Prostate gland (tissue), 2 donors: ENCODE measurements around the gene AAMDC.

Experiments used
- POLR2A ChIP-seq: fragments of 450-650 bp; IDR thresholded peaks from one replicate; pipeline ENCODE4 v1.6.1; 2016; ENCODE audit warnings: antibody characterized with exemption, mild to moderate bottlenecking
- TF ChIP-seq, protein P1 (sequence below), 4 experiments: fragments of 200-600 bp in 2 of 4; fragments of 450-650 bp in 2 of 4; sonication (generic) in 2 of 4; IDR thresholded peaks; 1 replicate in 3 of 4; 2 replicates in 1 of 4; pipeline ENCODE4 v1.5.1; 2016 to 2019; ENCODE audit warnings: antibody characterized with exemption in 4 of 4, mild to moderate bottlenecking in 2 of 4, moderate library complexity in 2 of 4

DNA sequence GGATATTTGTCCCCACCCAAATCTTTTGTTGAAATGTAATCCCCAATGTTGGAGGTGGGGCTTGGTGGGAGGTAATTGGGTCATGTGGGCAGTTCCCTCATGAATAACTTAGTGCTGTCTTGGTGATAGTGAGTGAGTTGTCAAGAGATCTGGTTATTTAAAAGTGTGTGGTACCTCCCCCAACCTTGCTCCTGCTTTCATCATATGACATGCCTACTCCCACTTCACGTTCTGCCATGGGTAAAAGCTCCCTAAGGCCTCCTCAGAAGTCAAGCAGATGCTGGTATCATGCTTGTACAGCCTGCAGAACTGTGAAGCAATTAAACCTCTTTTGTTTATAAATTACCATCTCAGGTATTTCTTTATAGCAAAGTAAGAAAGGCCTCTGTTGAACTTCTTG lies 30.6 kb downstream of the AAMDC start:
- TF ChIP-seq, protein P1, sequence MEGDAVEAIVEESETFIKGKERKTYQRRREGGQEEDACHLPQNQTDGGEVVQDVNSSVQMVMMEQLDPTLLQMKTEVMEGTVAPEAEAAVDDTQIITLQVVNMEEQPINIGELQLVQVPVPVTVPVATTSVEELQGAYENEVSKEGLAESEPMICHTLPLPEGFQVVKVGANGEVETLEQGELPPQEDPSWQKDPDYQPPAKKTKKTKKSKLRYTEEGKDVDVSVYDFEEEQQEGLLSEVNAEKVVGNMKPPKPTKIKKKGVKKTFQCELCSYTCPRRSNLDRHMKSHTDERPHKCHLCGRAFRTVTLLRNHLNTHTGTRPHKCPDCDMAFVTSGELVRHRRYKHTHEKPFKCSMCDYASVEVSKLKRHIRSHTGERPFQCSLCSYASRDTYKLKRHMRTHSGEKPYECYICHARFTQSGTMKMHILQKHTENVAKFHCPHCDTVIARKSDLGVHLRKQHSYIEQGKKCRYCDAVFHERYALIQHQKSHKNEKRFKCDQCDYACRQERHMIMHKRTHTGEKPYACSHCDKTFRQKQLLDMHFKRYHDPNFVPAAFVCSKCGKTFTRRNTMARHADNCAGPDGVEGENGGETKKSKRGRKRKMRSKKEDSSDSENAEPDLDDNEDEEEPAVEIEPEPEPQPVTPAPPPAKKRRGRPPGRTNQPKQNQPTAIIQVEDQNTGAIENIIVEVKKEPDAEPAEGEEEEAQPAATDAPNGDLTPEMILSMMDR (IDR thresholded peaks at IDR 0.05): no peak
- TF ChIP-seq POLR2A: no peak
